Central memory CD8-positive, alpha-beta T cell (primary cell): Measurements from ENCODE around the gene GNMT.

ENCODE experiments used
- ATAC-seq: fragments of 150-1000 bp; cut with Tn5 transposase; replicated peaks from 2 replicates; pipeline ENCODE4 v1.10.0; 2022; ENCODE audit warnings: mild to moderate bottlenecking, moderate FRiP score, moderate number of reproducible peaks; ENCODE audit not compliant: poor library complexity, severe bottlenecking; ENCODE audit errors: extremely low read depth
- DNase-seq, 2 donors: peaks; one replicate each; pipeline ENCODE4 v3.0.0; 2021; ENCODE audit warnings: low spot score in 2 of 2
- H3K27ac Mint-ChIP-seq: one replicate; pipeline ENCODE4 v1.8.0; 2022; ENCODE audit warnings: low read depth, mild to moderate bottlenecking, moderate library complexity, mixed read lengths
- H3K27me3 Mint-ChIP-seq: one replicate; pipeline ENCODE4 v1.8.0; 2022; ENCODE audit warnings: mixed read lengths
- H3K36me3 Mint-ChIP-seq: one replicate; pipeline ENCODE4 v1.8.0; 2022; ENCODE audit warnings: mild to moderate bottlenecking, moderate library complexity, mixed read lengths; ENCODE audit not compliant: insufficient read depth
- H3K4me1 Mint-ChIP-seq: one replicate; pipeline ENCODE4 v1.8.0; 2022; ENCODE audit warnings: mixed read lengths
- H3K4me3 Mint-ChIP-seq: one replicate; pipeline ENCODE4 v1.8.0; 2022; ENCODE audit warnings: mild to moderate bottlenecking, moderate library complexity, mixed read lengths
- H3K9me3 Mint-ChIP-seq: one replicate; pipeline ENCODE4 v1.8.0; 2022; ENCODE audit warnings: mixed read lengths

Gene GNMT

GRCh38 chr6:42958125-42958524, 2.4 kb upstream of the GNMT start:
- no peak overlapping the region for H3K4me3 Mint-ChIP-seq
- DNase-seq (no peak), ATAC-seq (no peak)
- H3K36me3 Mint-ChIP-seq: peaks cover 3% of the 10 kb centered on the region
- no peaks in the 10 kb centered on the region for H3K27me3 Mint-ChIP-seq
- peaks cover 6% of the 10 kb centered on the region for H3K4me1 Mint-ChIP-seq
- H3K9me3 Mint-ChIP-seq: no peaks in the 10 kb centered on the region
- H3K27ac Mint-ChIP-seq: no peak overlapping the region

DNA sequence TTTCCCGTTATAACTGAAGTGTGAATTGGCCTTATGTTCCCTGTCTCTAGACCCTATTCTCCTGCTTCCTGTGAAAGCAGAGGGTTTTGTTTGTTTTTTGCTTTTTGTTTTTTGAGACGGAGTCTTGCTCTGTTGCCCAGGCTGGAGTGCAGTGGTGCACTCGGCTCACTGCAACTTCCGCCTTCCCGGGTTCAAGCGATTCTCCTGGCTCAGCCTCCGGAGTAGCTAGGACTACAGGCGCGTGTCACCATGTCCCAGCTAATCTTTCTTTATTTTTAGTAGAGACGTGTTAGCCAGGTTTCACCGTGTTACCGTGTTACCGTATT, 674 bp upstream of the GNMT start:
- Mint-ChIP-seq H3K4me1 (peaks cover 6% of the 10 kb centered on the region), H3K27me3 (no peaks in the 10 kb centered on the region), H3K9me3 (no peaks in the 10 kb centered on the region), H3K36me3 (peaks cover 9% of the 10 kb centered on the region), H3K4me3 (peak overlapping the region; percentile 63), H3K27ac (peak overlapping the region; percentile 73)
- DNase-seq (no peak), ATAC-seq (no peak)

GRCh38 chr6:42961020-42961470, 491 bp downstream of the GNMT start:
- no peaks in the 10 kb centered on the region for H3K9me3 Mint-ChIP-seq
- peaks cover 9% of the 10 kb centered on the region for H3K36me3 Mint-ChIP-seq
- peak overlapping the region; percentile 63 for H3K4me3 Mint-ChIP-seq
- H3K27ac Mint-ChIP-seq: no peak overlapping the region
- peaks cover 6% of the 10 kb centered on the region for H3K4me1 Mint-ChIP-seq
- DNase-seq (no peak), ATAC-seq (no peak)
- H3K27me3 Mint-ChIP-seq: no peaks in the 10 kb centered on the region

- Mint-ChIP-seq H3K4me1 (peaks cover 6% of the 10 kb centered on the region), H3K36me3 (peaks cover 9% of the 10 kb centered on the region), H3K4me3 (no peak overlapping the region), H3K27me3 (no peaks in the 10 kb centered on the region), H3K27ac (no peak overlapping the region), H3K9me3 (no peaks in the 10 kb centered on the region)
- ATAC-seq (no peak), DNase-seq (no peak)
Measured at GRCh38 chr6:42962096-42962495, 1.5 kb downstream of the GNMT start.

DNA sequence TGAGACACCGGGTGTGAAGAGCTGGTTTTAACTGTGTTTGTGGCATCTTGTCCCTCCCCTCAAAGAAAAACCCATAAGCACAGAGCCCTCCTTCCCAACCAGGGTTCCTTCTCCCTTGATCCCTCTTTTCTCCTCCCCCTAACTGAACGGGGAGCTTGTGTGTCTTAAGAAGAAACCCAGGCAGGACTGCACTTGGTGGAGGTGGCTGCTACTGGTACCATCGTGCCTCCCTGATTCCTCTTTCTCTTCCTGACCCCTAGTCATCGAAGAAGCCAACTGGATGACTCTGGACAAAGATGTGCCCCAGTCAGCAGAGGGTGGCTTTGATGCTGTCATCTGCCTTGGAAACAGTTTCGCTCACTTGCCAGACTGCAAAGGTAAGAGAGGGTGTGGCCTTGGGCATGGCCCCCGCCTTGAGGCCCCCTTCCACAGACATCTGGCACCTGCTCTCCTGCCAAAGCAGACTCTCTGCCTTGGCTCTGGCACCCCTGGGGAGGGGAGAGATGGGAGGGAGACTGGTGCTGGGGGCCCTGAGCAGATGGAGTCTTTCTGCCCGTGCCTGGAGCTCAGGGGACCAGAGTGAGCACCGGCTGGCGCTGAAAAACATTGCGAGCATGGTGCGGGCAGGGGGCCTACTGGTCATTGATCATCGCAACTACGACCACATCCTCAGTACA, 2.1 kb downstream of the GNMT start:
- no peak for DNase-seq
- peaks cover 6% of the 10 kb centered on the region for H3K4me1 Mint-ChIP-seq
- no peak for ATAC-seq
- H3K9me3 Mint-ChIP-seq: no peaks in the 10 kb centered on the region
- no peak overlapping the region for H3K27ac Mint-ChIP-seq
- H3K36me3 Mint-ChIP-seq: peaks cover 9% of the 10 kb centered on the region
- H3K27me3 Mint-ChIP-seq: no peaks in the 10 kb centered on the region
- H3K4me3 Mint-ChIP-seq: no peak overlapping the region

DNA sequence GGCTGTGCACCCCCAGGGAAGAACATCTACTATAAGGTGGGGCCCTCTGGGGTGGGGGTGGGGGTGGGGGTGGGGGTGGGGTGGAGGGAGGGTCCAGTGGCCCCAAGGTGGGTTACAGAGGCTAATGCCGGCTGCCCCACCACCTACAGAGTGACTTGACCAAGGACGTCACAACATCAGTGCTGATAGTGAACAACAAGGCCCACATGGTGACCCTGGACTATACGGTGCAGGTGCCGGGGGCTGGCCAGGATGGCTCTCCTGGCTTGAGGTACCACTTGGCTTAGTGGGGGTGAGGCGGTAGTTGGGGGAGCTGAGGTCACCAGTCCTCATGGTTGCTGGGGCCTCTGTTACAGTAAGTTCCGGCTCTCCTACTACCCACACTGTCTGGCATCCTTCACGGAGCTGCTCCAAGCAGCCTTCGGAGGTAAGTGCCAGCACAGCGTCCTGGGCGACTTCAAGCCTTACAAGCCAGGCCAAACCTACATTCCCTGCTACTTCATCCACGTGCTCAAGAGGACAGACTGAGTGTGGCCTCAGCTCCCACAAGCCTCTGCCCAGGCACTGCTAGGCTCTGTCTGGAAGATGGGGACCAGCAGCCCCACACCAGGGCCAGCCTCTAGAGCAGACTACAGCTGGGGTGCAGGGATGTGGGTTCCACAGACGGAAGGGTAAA, 2.8 kb downstream of the GNMT start:
- no peak overlapping the region for H3K4me3 Mint-ChIP-seq
- no peaks in the 10 kb centered on the region for H3K27me3 Mint-ChIP-seq
- ATAC-seq: no peak
- DNase-seq: no peak
- H3K9me3 Mint-ChIP-seq: no peaks in the 10 kb centered on the region
- H3K27ac Mint-ChIP-seq: no peak overlapping the region
- peaks cover 9% of the 10 kb centered on the region for H3K36me3 Mint-ChIP-seq
- peaks cover 6% of the 10 kb centered on the region for H3K4me1 Mint-ChIP-seq

DNA sequence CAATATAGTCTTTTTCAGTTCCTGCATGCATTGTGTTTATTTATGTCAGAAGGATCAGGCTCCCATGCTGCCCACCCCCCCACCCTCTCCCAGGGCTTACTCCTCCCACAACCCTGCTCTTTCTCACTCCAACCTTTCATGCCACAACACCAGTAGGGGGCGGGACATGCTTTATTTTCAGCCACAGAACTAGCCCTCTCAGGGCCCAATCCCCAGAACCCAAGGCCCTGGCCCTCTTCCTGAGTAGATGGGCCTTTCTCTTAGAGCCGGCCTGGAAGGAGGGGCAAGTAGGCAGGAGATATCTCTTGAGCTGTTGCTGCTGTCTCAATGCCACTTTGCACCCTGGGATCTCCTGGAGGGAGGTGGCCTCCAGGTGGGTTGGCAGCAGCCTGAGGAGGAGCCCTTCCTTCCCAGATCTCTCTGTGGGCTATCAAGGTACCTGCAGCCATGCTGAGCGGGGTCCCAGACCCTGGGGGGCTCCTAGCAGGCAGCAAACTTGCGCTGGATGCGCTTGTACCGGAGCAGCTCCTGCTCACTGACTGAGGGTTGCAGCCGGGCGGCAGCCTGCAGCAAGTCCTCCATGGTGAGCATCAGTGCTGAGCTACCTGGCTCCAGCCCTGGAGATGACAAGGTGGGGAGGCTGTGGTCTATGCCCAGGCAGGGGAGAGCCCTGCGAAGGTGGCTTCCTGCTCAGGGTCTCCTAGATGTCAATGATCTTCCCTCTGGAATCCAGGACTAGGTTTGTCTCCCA, 3.5 kb downstream of the GNMT start:
- DNase-seq (no peak), ATAC-seq (no peak)
- peaks cover 6% of the 10 kb centered on the region for H3K4me1 Mint-ChIP-seq
- H3K27me3 Mint-ChIP-seq: no peaks in the 10 kb centered on the region
- no peak overlapping the region for H3K4me3 Mint-ChIP-seq
- peaks cover 10% of the 10 kb centered on the region for H3K36me3 Mint-ChIP-seq
- no peaks in the 10 kb centered on the region for H3K9me3 Mint-ChIP-seq
- no peak overlapping the region for H3K27ac Mint-ChIP-seq

- Mint-ChIP-seq H3K4me1 (no peaks in the 10 kb centered on the region), H3K9me3 (no peaks in the 10 kb centered on the region), H3K36me3 (peaks cover 10% of the 10 kb centered on the region), H3K27ac (no peak overlapping the region), H3K4me3 (no peak overlapping the region), H3K27me3 (no peaks in the 10 kb centered on the region)
- ATAC-seq (no peak), DNase-seq (no peak)
Measured at GRCh38 chr6:42966571-42966970, 6.0 kb downstream of the GNMT start.

DNA sequence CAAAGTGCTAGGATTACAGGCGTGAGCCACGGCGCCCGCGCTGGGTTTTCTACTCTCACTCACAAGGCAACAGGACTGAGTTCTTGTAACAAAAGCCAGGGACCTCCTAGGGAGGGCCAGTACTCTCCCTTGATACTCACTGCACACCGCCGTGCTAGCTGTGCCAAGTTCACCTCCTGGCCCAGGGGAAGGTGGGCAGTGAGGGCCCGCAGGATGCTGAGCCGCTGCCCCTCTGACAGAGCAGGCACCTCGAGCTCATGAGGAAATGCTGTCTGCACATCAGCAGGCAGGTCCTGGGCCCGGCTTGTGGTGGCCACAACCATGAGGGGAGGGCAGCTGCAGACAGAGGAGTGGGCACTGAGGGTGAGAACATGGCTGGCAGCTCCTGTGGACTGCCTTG, 6.7 kb downstream of the GNMT start:
- Mint-ChIP-seq H3K27ac (no peak overlapping the region), H3K9me3 (no peaks in the 10 kb centered on the region), H3K36me3 (peaks cover 7% of the 10 kb centered on the region)

GRCh38 chr6:42968126-42968701, 7.7 kb downstream of the GNMT start:
- ATAC-seq: no peak

More for the DNA sequence above, 6.7 kb downstream of the GNMT start:
- no peaks in the 10 kb centered on the region for H3K4me1 Mint-ChIP-seq
- no peaks in the 10 kb centered on the region for H3K27me3 Mint-ChIP-seq
- H3K4me3 Mint-ChIP-seq: no peak overlapping the region
- ATAC-seq: no peak
- DNase-seq: no peak

GRCh38 chr6:42968783-42969182, 8.2 kb downstream of the GNMT start:
- H3K9me3 Mint-ChIP-seq: no peaks in the 10 kb centered on the region
- no peak overlapping the region for H3K27ac Mint-ChIP-seq
- no peaks in the 10 kb centered on the region for H3K27me3 Mint-ChIP-seq
- H3K36me3 Mint-ChIP-seq: peaks cover 5% of the 10 kb centered on the region
- ATAC-seq: no peak
- no peak for DNase-seq
- H3K4me1 Mint-ChIP-seq: peaks cover 2% of the 10 kb centered on the region
- no peak overlapping the region for H3K4me3 Mint-ChIP-seq

More at GRCh38 chr6:42968126-42968701, 7.7 kb downstream of the GNMT start:
- H3K4me3 Mint-ChIP-seq: no peak overlapping the region
- no peaks in the 10 kb centered on the region for H3K9me3 Mint-ChIP-seq
- H3K36me3 Mint-ChIP-seq: peaks cover 7% of the 10 kb centered on the region
- H3K4me1 Mint-ChIP-seq: no peaks in the 10 kb centered on the region
- H3K27ac Mint-ChIP-seq: no peak overlapping the region
- H3K27me3 Mint-ChIP-seq: no peaks in the 10 kb centered on the region
- no peak for DNase-seq

GRCh38 chr6:42969431-42969830, 8.9 kb downstream of the GNMT start:
- Mint-ChIP-seq H3K4me3 (no peak overlapping the region), H3K36me3 (peaks cover 4% of the 10 kb centered on the region), H3K4me1 (peaks cover 4% of the 10 kb centered on the region), H3K9me3 (no peaks in the 10 kb centered on the region), H3K27ac (no peak overlapping the region), H3K27me3 (no peaks in the 10 kb centered on the region)
- DNase-seq: no peak
- no peak for ATAC-seq
